Hepatocyte (in vitro differentiated cells): ENCODE data around the gene MAGI1. TPM values are rescaled to one million over a fixed set of nuclear protein-coding genes. Genes with fewer than 3 reads are reported as not detected.

ENCODE experiments used
- DNase-seq: peaks from one replicate; pipeline ENCODE4 v3.0.0-alpha.2; 2016; ENCODE audit warnings: low spot score
- H2AFZ ChIP-seq: fragments of 200-600 bp; sonication (generic); 2 replicates; pipeline ENCODE4 v1.6.0; 2016; ENCODE audit warnings: antibody characterized with exemption, mild to moderate bottlenecking
- H3K27ac ChIP-seq: fragments of 200-600 bp; sonication (generic); 2 replicates; pipeline ENCODE4 v1.5.1; 2016; ENCODE audit warnings: mild to moderate bottlenecking
- H3K27me3 ChIP-seq: fragments of 200-600 bp; sonication (generic); 2 replicates; pipeline ENCODE4 v1.6.1; 2016
- H3K36me3 ChIP-seq: fragments of 200-600 bp; sonication (generic); replicated peaks from 2 replicates; pipeline ENCODE4 v1.5.1; 2016; ENCODE audit warnings: low read depth; ENCODE audit not compliant: insufficient read depth
- H3K4me1 ChIP-seq: fragments of 200-600 bp; sonication (generic); 2 replicates; pipeline ENCODE4 v1.5.1; 2016; ENCODE audit warnings: mild to moderate bottlenecking, moderate library complexity; ENCODE audit not compliant: insufficient read depth
- H3K4me2 ChIP-seq: fragments of 200-600 bp; sonication (generic); 2 replicates; pipeline ENCODE4 v1.6.0; 2016
- H3K4me3 ChIP-seq: fragments of 200-600 bp; sonication (generic); 2 replicates; pipeline ENCODE4 v1.5.1; 2016; ENCODE audit warnings: mild to moderate bottlenecking
- H3K79me2 ChIP-seq: fragments of 200-600 bp; sonication (generic); 2 replicates; pipeline ENCODE4 v1.6.0; 2017; ENCODE audit warnings: mild to moderate bottlenecking
- H3K9me2 ChIP-seq: fragments of 200-600 bp; sonication (generic); replicated peaks from 2 replicates; pipeline ENCODE4 v1.6.0; 2017; ENCODE audit warnings: mild to moderate bottlenecking; ENCODE audit not compliant: insufficient read depth
- H3K9me3 ChIP-seq: fragments of 200-600 bp; sonication (generic); 2 replicates; pipeline ENCODE4 v1.5.1; 2016; ENCODE audit warnings: low read depth, mild to moderate bottlenecking
- H4K20me1 ChIP-seq: fragments of 200-600 bp; sonication (generic); 2 replicates; pipeline ENCODE4 v1.6.0; 2016; ENCODE audit warnings: mild to moderate bottlenecking; ENCODE audit not compliant: insufficient read depth, poor library complexity, severe bottlenecking
- EZH2 ChIP-seq: fragments of 200-600 bp; sonication (generic); IDR thresholded peaks from 2 replicates; pipeline ENCODE4 v1.6.1; 2016; ENCODE audit warnings: antibody characterized with exemption, mild to moderate bottlenecking, borderline replicate concordance
- EZH2phosphoT487 ChIP-seq: fragments of 200-600 bp; sonication (generic); IDR thresholded peaks from one replicate; pipeline ENCODE4 v1.6.1; 2018; ENCODE audit warnings: antibody characterized with exemption, mild to moderate bottlenecking, low read depth, moderate library complexity; ENCODE audit not compliant: unreplicated experiment, severe bottlenecking
- WGBS: methylation state at CpG from one replicate; pipeline ENCODE4 v1.1.6; 2016; ENCODE audit warnings: low lambda C conversion rate; ENCODE audit errors: missing lambda C conversion rate; 5-methylcytosine and 5-hydroxymethylcytosine counted together
- polyA plus RNA-seq: library from polyadenylated mRNA; unstranded; fragments of >200 nt; fragmentation: Nextera tagmentation; extraction: Ambion mirVana; gene quantifications from 2 replicates; pipeline ENCODE4 v1.2.1, GENCODE V29; 2016
- total RNA-seq: library from RNA; depleted of rRNA; stranded (reverse); fragments of >200 nt; gene quantifications from 2 replicates; pipeline ENCODE4 v1.2.3, GENCODE V29; 2014
- TF ChIP-seq, protein P1 (sequence below): fragments of 200-600 bp; sonication (generic); IDR thresholded peaks from 2 replicates; pipeline ENCODE4 v1.5.1; 2016; ENCODE audit warnings: antibody characterized with exemption, mild to moderate bottlenecking; ENCODE audit not compliant: poor library complexity

Gene MAGI1
- total and polyA plus RNA-seq, 2 experiments from 2014 or later = 26.2 to 43.5 TPM

DNA sequence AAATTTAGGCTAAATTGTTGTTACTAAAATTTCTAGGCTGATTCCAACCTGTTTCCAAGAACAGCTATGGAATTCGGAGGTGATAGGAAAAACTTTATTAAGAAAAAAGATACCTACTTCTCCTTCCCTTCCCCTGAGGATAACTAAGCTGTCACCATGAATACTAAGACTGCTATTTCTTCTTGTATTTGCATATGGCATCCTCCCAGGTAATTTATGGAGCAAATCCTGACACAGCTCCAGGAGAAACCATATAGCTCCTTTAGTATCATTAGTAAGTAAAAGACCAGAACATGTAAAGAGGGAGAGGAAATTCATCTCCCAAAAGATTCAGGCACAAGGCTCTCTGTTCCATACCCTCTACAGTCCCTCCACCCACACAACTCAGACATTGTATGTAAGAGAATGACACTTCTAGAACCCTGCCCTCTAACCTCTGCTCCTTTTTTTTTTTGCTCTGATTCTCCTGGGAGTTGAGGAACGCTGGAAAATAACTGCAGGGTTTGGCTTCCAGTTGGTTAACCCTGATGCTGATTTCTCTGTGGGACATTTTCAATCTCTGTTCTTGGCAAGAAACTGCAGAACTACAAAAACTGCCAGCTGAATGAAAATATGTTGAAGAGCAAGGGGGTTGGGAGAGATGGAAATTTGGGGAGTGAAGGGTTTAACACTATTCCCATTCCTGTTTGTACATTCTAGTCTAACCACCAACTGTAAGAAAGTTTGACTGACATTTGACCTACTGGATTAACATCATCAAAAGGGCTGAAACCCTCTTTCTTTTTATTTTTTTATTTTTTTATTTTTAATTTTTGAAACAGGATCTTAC lies 14.2 kb upstream of the MAGI1 start:
- Histone ChIP-seq H3K27ac (no peak overlapping the region), H3K27me3 (no peaks in the 10 kb centered on the region), H3K4me3 (no peak overlapping the region), H3K36me3 (no peaks in the 10 kb centered on the region), H3K4me2 (no peak overlapping the region), H2AFZ (no peak overlapping the region), H3K9me2 (no peaks in the 10 kb centered on the region), H3K9me3 (no peaks in the 10 kb centered on the region), H4K20me1 (no peaks in the 10 kb centered on the region), H3K79me2 (no peaks in the 10 kb centered on the region), H3K4me1 (no peaks in the 10 kb centered on the region)
- no peak for TF ChIP-seq EZH2
- TF ChIP-seq, protein P1, sequence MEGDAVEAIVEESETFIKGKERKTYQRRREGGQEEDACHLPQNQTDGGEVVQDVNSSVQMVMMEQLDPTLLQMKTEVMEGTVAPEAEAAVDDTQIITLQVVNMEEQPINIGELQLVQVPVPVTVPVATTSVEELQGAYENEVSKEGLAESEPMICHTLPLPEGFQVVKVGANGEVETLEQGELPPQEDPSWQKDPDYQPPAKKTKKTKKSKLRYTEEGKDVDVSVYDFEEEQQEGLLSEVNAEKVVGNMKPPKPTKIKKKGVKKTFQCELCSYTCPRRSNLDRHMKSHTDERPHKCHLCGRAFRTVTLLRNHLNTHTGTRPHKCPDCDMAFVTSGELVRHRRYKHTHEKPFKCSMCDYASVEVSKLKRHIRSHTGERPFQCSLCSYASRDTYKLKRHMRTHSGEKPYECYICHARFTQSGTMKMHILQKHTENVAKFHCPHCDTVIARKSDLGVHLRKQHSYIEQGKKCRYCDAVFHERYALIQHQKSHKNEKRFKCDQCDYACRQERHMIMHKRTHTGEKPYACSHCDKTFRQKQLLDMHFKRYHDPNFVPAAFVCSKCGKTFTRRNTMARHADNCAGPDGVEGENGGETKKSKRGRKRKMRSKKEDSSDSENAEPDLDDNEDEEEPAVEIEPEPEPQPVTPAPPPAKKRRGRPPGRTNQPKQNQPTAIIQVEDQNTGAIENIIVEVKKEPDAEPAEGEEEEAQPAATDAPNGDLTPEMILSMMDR = no peak
- TF ChIP-seq EZH2phosphoT487 = no peak
- DNase-seq = no peak
- 79% methylated on average over 2 of the region's 2 CpGs for WGBS

DNA sequence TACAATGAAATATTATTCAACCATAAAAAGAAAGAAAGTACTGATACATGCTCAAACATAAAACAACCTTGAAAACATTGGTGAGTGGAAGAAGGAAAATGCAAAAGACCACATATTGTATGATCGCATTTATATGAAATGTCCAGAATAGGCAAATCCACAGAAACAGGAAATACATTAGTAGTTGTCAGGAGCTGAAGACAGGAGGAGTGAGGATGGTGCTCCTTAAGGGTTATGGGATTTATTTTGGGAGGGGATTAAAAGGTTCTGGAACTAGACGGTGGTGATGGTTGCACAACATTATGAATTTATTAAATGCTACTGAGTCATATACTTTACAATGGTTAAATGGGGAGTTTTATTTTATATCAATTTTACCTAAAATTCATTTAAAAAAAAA lies 12.1 kb upstream of the MAGI1 start:
- H3K4me1 ChIP-seq = peaks cover 7% of the 10 kb centered on the region
- no peaks in the 10 kb centered on the region for H3K9me2 ChIP-seq
- DNase-seq = no peak
- TF ChIP-seq EZH2phosphoT487 = no peak
- TF ChIP-seq, protein P1 = no peak
- no peak for TF ChIP-seq EZH2
- no peaks in the 10 kb centered on the region for H3K36me3 ChIP-seq
- H3K9me3 ChIP-seq = no peaks in the 10 kb centered on the region
- H3K79me2 ChIP-seq = no peaks in the 10 kb centered on the region
- H3K4me2 ChIP-seq = no peak overlapping the region
- no peak overlapping the region for H3K27ac ChIP-seq
- H3K4me3 ChIP-seq = no peak overlapping the region
- no peak overlapping the region for H2AFZ ChIP-seq
- 91% methylated on average over 2 of the region's 2 CpGs for WGBS
- no peaks in the 10 kb centered on the region for H4K20me1 ChIP-seq
- no peaks in the 10 kb centered on the region for H3K27me3 ChIP-seq

DNA sequence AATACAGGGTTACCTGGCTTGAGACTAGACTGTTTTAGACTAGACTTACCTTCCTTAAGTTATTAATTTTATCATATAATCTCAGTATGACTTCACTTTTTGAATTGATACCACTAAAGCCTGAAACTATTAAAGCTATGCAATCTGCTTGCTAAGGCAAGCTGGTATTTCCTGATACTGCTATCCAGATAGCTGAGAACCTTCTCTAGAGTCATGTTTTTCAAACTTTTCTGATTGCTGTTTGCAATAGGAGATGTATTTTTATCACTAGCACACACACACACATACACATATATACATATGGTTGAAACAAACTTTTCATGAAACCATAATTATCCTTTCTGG lies 9.3 kb upstream of the MAGI1 start:
- TF ChIP-seq, protein P1 = no peak
- TF ChIP-seq EZH2phosphoT487 (no peak), EZH2 (no peak)
- no peak overlapping the region for H2AFZ ChIP-seq
- H3K27ac ChIP-seq = no peak overlapping the region

More for the DNA sequence above, 9.3 kb upstream of the MAGI1 start:
- Histone ChIP-seq H4K20me1 (no peaks in the 10 kb centered on the region), H3K9me2 (no peaks in the 10 kb centered on the region), H3K4me1 (peaks cover 7% of the 10 kb centered on the region), H3K4me2 (no peak overlapping the region), H3K9me3 (no peaks in the 10 kb centered on the region), H3K27me3 (no peaks in the 10 kb centered on the region), H3K4me3 (no peak overlapping the region), H3K36me3 (no peaks in the 10 kb centered on the region), H3K79me2 (no peaks in the 10 kb centered on the region)
- no peak for DNase-seq
